ENCODE data around the gene TGFB3. TPM values are rescaled to one million over a fixed set of nuclear protein-coding genes. Genes with fewer than 3 reads are reported as not detected.
"Not testable (repeated sequence)": the region's sequence is repeated elsewhere in the genome, so short reads cannot be mapped to it uniquely, and the experiment has no call there.

The TGFB3 gene
- 1 to 10 TPM; 4.5 to 5.9 TPM for total RNA-seq
- long read RNA-seq, partial matches to known transcripts: 0 of 2 reads
- long read RNA-seq, other reads (novel, unspliced or antisense): 1 of 2 reads

DNA sequence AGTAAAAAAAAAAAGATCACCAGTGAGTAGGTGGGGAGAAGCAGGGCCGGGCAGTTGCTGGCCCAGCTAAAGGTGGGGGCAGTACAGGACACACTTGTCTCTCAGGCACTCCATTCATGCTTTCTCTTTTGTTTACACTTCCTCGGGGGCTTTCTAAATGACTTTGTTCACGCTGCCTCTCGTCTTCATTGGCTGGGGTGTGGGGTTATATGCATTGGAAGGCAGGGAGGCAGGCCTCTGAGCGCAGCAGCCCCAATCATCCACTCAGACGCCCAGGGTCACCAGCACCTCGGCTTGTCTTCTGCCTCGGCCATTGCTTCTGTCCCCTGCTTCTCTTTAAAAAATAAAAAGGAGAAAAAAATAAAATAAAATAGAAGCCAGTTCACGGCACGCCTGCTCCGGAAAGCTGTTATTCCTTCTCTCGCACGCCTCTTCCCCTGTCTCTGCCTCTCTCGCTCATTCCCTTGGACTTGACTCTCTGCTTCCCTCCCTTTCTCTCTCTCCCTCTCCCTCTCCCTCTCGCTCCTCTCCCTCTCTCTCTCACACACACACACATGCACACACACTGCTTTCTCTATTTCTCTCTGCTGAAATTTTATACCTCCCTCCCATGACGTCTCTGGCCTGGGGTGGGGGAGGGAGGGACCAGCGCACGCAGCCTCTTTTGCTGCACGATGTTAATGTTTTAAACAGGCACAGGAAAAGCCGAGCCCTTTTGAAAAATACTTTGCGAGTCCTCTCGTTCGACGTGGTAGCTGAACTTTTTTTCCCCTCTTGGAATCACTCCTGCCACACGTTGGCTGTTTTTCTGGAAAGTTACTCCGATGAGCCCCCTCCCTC, at the start of gene TGFB3:
Gene TGFB3, minus strand, starts transcription at position 570 of the 840 bp plus-strand sequence. CDS start 1,102 bp downstream, outside the sequence.
- intact Hi-C loops (cut with DNase I, micrococcal nuclease): loop anchor here in 1 of 2 donors (5.0 kb wide), 1 partner anchor 189 kb away; no protein-coding TSS in a partner anchor
- ATAC-seq (peak; percentile 48), DNase-seq (peak; percentile 66 to 69)

DNA sequence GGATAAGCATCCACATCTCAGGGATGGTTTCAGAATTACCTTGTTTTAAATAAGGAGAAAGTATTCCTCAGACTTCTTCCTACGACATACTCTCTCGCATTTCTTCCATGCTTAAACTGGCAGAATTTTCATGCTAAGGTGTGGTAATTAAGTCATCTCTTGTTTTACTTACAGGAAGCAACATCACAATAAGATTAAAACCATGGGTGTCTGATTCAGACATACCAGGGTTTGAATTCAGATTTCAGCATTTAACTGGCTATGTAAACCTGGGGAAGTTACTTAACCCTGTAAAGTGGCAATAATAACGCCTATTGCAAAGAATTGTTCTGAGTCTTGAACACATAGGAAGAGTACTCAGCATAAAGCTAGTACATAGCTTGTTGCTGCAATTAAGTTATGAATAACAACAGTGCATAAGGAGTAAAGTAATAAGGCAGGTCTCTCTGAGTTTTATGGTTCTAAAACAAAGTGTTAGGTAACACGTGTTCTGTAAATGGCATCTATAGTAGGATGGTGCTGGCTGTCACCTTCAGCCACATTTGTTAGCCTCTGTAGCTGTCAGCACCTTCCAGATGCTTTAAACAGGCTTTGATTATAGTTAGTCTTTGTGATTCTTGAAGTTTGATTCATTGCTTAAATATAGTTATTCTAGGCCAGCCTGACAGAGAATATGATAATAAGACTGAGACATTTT, 42.6 kb upstream of the TGFB3 start:
- intact Hi-C loops (cut with DNase I, micrococcal nuclease): no loop called here
- no peak for DNase-seq
- ATAC-seq: peak; percentile 77

DNA sequence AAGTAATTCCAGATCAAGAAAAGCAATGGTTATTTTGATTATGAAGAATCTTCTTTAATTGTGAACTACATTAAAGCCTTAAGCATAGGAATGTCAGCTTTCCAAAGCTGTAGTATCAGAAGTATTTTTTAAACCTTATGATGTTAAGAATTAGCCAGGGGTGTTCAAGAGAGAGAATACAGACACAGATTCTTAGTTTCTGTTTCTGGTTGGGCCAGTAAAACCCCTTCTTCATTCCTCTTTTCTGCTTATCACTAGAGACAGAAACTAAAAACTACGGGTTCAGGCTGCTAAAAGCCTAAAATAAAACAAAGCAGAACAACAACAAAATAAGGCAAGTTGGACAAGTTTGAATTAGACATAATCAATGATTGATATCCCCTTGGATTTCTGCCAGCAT, 42.0 kb upstream of the TGFB3 start:
- intact Hi-C loops (cut with DNase I, micrococcal nuclease): no loop called here
- DNase-seq: no peak
- ATAC-seq: no peak

DNA sequence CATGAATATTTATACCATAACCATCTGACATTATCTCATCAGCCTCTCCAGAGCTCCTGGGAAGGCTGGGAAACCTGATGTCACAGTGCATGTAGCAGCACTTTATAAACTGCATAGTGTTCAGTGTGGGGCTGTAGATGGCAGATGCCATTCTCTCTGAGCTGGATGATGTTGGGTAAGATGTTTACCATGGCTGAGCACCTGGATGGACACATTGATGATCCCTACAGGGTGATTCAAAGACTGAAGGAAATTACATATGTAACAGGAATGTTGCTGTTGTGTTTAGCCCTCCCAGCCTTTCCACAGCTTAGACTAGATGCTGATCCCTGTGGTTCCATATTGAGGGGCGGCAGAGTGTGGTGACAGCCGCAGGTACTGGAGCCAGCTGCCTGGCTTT, 41.2 kb upstream of the TGFB3 start:
- intact Hi-C loops (cut with DNase I, micrococcal nuclease): no loop called here
- DNase-seq: no peak
- no peak for ATAC-seq

DNA sequence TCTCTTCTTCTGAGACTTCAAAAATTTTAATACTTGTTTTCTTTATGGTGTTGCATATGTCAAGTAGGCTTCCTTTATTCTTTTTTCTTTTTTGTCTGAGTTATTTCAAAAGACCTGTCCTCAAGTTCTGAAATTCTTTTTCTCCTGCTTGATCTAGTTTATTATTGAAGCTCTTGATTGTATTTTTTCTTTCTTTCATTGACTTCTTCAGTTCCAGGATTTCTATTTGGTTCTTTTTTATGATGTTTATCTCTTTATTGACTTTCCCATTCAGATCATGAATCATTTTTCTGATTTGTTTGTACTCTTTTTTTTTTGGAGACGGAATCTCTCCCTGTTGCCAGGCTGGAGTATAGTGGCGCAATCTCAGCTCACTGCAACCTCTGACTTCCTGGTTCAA, 37.9 kb upstream of the TGFB3 start:
- DNase-seq (no peak), ATAC-seq (no peak)
- intact Hi-C loops (cut with DNase I, micrococcal nuclease): no loop called here

DNA sequence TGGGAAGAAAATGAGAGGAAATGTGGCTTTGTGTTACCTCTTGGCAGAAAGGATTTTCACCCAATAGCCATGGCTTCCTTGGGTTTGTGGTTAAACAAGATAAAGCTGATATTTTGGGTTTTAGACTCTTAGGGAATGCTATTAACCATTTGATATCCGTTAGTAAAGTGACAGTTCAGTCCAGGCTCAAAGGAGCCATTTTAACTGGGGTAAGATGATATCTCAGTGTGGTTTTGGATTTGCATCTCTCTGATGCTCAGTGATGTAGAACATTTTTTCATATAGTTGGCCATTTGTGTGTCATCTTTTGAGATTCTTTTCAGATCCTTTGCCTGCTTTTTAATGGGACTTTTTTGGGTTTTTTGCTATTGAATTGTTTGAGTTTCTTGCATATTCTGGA, 33.9 kb upstream of the TGFB3 start:
- intact Hi-C loops (cut with DNase I, micrococcal nuclease): no loop called here
- no peak for ATAC-seq
- no peak for DNase-seq

DNA sequence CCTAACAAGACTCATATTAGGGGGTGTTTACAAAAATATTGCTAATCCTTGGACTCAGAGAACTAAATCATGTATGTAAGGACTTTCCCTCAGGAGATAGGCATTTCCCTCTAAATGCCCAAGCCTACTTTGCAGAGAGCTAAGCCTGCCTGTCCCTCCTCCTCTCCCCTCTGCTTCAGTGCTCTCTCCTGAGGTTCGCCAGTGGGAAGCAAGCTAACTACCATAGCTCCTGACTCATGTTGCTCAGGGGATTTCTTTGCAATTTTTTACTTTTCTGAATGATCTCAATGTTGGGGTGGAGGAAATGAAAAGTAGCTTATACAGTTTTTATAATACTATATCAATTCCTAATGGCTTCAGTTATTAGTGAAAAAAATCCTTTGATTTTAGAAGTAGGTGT, 33.4 kb upstream of the TGFB3 start:
- DNase-seq (no peak), ATAC-seq (no peak)
- intact Hi-C loops (cut with DNase I, micrococcal nuclease): no loop called here

DNA sequence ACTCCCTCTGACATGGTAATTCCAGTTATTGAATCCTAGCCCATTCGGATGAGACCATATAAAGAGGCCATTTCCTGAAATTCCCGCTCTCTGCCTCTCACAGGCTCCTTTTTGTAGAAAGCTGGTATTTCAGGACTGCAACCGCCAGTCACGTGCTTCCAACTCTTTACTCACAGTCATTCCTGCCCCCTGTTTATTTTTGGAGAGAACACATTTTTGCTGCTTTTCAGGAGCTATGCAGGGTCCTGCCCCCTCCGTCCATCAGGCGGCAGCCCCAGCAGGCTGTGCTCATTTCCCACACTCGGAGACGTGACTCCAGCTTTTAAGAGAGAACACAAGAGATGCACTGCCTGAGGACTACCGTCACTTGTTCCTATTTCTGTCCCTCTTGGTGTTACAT, 30.6 kb upstream of the TGFB3 start:
- intact Hi-C loops (cut with DNase I, micrococcal nuclease): no loop called here
- no peak for DNase-seq
- ATAC-seq: no peak

DNA sequence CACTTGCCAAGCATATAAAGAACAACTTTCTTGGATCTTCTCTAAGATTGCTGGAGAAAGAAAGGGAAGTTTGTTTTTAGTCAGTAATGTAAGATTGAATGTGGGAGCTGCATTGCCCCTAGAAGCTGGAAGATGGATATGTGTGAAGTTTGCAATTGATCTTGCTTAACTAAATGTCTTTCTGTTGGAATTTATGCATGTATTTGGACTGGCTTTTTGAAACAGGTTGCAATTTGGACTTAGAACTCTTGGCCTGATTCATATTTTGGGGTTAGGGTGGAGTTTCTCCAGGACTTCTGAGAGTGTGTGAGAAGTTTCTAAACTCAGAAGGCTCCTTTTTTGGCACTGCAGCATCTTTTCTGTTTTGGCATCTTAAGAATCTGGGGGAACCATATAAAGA, 30.1 kb upstream of the TGFB3 start:
- ATAC-seq (no peak), DNase-seq (no peak)
- intact Hi-C loops (cut with DNase I, micrococcal nuclease): no loop called here

DNA sequence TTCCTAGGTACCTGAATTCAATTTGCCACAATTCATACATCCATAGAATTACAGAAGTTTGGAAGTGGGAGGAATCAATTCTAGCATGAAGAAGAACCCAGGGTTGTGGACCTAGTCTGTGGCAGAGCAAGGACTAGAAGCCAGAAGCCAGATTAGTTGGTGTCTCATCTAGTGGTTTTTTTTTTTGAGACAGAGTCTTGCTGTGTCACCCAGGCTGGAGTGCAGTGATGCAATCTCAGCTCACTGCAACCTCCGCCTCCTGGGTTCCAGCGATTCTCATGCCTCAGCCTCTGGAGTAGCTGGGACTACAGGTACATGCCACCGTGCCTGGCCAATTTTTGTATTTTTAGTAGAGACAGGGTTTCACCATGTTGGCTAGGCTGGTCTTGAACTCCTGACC, 27.8 kb upstream of the TGFB3 start:
- intact Hi-C loops (cut with DNase I, micrococcal nuclease); ATAC-seq; DNase-seq: not testable (repeated sequence)

DNA sequence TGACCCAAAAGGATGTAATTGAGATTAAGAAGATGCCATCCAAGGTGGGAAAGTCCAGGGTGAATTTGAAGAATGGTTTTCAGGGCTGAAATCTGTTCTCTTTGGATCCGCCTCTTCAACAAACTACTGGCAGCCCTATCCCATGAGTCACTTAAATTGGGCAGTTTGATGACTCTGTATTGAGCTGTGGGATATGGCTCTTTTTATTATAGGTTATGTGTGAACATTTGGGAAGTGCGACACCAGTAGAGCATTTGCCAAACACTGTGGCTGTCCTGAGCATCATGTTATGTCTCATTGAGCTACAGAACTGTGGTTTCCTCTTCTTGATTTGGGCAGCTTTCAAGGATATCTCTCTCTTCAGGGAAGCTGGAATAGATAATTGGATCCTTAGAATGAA, 26.1 kb upstream of the TGFB3 start:
- intact Hi-C loops (cut with DNase I, micrococcal nuclease): no loop called here
- ATAC-seq (no peak), DNase-seq (no peak)

DNA sequence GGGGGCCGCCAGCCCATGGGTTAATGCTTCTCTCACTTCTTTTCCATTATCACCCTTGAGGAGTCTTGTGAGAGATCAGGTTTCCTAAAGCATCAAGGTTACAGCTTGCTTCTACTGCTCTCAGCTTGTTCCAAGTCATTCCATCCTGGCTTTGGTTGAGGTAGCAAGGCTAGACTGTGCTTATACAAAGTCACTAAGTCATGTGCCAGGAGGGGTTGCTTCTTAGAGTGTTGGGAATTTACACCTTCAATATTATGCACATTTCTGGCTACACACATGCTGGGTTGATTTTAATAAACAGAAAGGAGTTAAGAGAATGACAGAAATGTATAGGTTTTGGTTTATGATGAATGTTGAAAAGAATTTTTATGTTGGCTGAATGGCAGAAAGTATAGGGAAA, 25.6 kb upstream of the TGFB3 start:
- intact Hi-C loops (cut with DNase I, micrococcal nuclease): no loop called here
- DNase-seq (no peak), ATAC-seq (no peak)

DNA sequence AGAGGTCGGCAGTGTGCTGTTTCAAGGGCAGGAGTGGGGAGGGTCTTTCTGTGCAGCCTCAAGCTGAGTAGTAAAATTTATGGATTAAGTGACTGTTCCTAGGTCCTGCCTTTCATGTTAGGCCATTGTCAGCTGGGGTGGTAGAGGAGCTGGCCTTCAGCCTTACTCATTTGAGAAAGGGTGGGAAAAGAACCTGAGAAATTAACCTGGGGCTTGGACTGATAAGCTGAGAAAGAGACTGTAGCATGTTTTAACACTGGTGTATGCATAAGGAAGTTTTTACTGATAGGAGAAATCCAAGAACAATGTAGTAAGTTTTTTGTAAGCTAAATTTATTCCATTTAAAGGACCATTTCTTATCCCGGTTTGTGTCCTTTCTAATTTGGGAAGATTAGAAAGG, 24.5 kb upstream of the TGFB3 start:
- intact Hi-C loops (cut with DNase I, micrococcal nuclease): no loop called here
- ATAC-seq (no peak), DNase-seq (no peak)

DNA sequence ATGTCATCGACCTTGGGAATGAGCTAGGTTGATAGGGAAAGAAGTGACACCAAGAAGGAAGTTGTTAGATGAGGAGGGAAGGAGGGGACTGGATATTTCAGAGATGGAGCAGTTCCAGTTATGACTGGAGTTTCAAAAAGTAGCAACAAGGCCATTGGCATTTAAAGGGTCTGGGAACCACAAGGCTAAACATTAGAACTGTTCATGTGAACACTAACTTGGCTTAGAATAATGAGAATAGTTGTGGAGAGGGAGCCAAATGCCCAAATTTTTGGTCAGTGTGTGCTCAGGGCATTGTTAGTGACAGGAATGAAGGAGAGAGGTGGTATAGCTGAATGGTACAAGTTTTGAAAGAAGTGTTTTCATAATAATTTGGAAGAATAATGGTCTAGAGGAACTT, 20.6 kb upstream of the TGFB3 start:
- intact Hi-C loops (cut with DNase I, micrococcal nuclease): no loop called here
- DNase-seq (no peak), ATAC-seq (no peak)

DNA sequence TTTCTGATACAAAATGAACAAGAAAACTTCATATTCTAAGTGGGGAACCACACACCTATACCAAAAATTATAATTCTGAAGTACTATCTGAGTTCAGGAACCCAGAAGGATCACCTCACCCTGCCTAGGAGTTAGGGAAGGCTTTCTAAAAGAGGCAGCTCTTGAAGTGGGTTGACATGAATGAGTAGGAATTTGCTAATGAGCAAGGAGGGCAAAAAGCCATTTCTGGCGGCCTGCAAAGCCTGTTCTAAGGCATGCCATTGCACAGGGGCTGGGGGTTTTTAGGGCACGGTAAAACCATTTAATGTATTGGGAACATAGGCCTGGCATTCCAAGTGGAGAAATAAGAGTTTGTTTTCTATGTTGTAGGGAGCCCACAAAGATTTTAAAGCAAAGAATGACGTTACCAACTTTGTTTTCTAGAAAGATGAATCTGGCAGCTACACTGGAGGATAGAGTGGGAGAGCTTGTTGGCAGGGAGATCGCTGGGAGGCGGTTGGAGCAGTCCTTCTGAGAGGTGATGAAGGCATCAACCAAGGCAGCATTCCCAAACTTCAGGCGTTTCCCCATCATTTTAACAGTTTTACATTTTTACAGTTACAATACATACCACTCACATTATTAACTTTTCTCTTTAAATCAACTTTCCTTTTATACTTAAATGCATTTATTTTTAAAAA, 17.9 kb upstream of the TGFB3 start:
- intact Hi-C loops (cut with DNase I, micrococcal nuclease): no loop called here
- DNase-seq (no peak), ATAC-seq (no peak)

DNA sequence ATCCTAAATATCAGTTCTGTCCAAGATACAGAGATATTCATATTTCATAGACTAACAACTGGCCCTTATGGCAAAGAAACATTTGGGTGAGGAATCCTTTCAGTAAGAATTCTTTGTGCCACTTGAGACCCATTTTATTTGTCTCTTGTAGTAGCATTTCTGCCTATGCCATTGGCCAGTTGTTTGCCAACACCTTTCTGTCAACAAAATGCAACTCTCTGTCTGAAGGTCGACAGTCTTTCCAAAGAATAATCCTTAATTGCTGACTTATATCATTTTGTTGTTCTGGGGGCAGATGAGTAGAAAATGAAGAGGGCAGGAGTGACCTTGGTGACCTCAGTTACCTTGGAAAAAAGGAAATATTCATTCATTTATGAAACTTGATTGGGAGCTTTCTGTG, 14.7 kb upstream of the TGFB3 start:
- intact Hi-C loops (cut with DNase I, micrococcal nuclease): no loop called here
- no peak for ATAC-seq
- no peak for DNase-seq

DNA sequence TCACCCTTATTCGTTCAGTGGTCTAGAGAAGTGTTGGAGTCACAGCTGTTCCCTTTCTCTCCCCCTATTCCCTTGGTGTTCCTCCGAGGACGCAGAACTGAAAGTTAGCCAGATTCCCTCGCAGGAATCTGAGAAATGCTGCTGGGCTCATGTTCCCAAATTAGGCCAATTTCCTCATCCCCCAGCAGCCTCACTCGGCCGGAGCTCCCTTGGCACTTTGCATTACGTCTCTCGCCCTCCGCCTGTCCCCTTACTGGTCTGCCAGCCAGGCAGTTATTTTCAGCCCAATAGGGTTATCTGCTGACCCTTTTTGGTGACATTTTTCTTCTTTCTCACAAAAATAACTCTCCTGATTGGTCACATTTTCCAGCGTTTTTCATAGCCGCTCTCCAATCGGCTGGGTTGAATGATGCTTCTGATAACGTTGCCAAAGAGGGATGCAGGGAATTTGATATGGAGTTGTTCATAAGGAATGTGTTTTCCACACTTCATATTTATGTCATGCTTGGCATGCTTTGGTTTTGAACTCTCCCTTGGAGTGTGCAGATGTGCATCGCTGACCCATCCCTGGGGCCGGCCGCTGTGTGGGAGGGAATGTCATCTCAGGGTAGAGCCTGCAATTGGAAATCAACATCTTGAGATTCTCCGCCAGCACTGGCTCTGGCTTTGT, 13.7 kb upstream of the TGFB3 start:
- DNase-seq: peak in 1 of 2 donors; percentile 13
- intact Hi-C loops (cut with DNase I, micrococcal nuclease): no loop called here
- no peak for ATAC-seq

DNA sequence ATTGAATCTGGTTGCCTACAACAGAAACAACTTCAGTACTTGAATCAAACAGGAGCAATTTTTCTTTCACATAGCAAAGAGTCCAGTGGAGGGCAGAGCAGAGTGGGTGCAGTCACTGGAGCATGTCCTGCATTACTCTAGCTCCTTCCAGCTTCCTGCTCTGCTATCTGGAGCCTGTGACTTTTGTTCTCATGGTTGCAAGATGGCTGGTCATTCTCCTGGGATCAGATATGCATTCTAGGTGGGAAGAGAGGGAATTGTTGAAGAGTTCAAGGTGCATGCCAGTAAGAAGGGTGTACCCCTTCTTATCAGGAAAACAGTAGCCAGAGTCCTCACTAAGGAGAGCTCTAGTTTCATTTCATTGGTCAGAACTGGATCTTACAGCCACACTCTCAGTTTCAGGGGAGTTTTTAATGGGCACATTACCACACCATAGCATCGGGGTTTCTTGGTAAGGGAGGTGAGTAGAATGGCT, 11.8 kb upstream of the TGFB3 start:
- ATAC-seq (peak; percentile 90), DNase-seq (no peak)
- intact Hi-C loops (cut with DNase I, micrococcal nuclease): no loop called here

DNA sequence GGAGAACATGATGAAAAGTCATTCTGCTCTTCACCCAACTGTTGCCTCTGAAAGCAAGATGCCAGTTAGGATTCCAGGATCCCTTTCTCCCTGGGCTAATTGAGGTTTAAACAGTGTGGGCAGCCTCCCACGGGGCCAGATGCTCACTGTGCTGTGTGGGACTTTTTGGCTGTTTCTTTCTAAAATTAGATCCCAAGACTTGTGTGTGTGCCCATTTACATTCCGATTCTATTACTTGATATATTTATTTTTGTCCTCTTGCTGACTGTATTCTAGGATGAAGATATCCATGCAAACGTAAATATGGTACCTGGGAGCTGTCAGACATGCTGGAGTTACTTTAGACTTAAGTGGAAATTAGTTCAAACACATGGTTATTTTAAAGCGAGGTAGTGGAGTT, 10.0 kb upstream of the TGFB3 start:
- DNase-seq: no peak
- intact Hi-C loops (cut with DNase I, micrococcal nuclease): no loop called here
- no peak for ATAC-seq

All from left colon (tissue), 2 donors.